Testis (tissue), 2 donors: Measurements from ENCODE around the gene ACBD6.

ENCODE experiments used
- CTCF ChIP-seq, 3 experiments: fragments of 450-650 bp in 2 of 3; fragments of 200-600 bp in 1 of 3; sonication (generic) in 1 of 3; IDR thresholded peaks; one replicate each; pipeline ENCODE4 v1.5.1; 2016 to 2019; ENCODE audit warnings: antibody characterized with exemption in 3 of 3, mild to moderate bottlenecking in 2 of 3, moderate library complexity in 1 of 3
- POLR2A ChIP-seq: fragments of 450-650 bp; IDR thresholded peaks from one replicate; pipeline ENCODE4 v1.6.1; 2017; ENCODE audit warnings: antibody characterized with exemption, mild to moderate bottlenecking, moderate library complexity

GRCh38 chr1:180542113-180542837, 39.9 kb upstream of the ACBD6 start:
- TF ChIP-seq CTCF (IDR thresholded peaks at IDR 0.05) (no peak), POLR2A (no peak)
